ENCODE data around the gene OLIG1. TPM values are rescaled to one million over a fixed set of nuclear protein-coding genes. Genes with fewer than 3 reads are reported as not detected.

Gene OLIG1
- total and polyA plus RNA-seq, 2 of the 8 experiments (the other 6 are each of a cell fraction or from before 2014, with no cell fraction given): 0.65 to 1.2 TPM

- no peak for TF ChIP-seq CHD7 (IDR thresholded peaks at IDR 0.05; ENCODE audit: insufficient replicate concordance, low read length)
- no peak for TF ChIP-seq RFX5 (IDR thresholded peaks at IDR 0.05; ENCODE audit: borderline replicate concordance, low read depth, low read length)
- TF ChIP-seq NANOG (IDR thresholded peaks at IDR 0.05; ENCODE audit: insufficient read depth, low read depth, low read length, poor library complexity, severe bottlenecking): no peak
- no peak for TF ChIP-seq RXRA (IDR thresholded peaks at IDR 0.05; ENCODE audit: insufficient read depth, low read depth, low read length)
- no peak for TF ChIP-seq ATF3 (IDR thresholded peaks at IDR 0.05; ENCODE audit: insufficient read depth, low read depth, low read length)
- TF ChIP-seq CHD2 (IDR thresholded peaks at IDR 0.05; ENCODE audit: low read length): no peak
- no peak for TF ChIP-seq SRF (IDR thresholded peaks at IDR 0.05; ENCODE audit: low read depth, low read length)
- no peak for TF ChIP-seq EP300 (IDR thresholded peaks at IDR 0.05; ENCODE audit: borderline replicate concordance in 1 of 2, low read depth in 2 of 2, low read length in 2 of 2)
Observed at GRCh38 chr21:33021667-33022066, 48.3 kb upstream of the OLIG1 start (continued).

Measured in H1 (cell line).